ENCODE measurements around the gene RPAP3.
A peak's percentile ranks its signal among the peaks of the same experiment; 100 is the strongest.

Gene RPAP3

GRCh38 chr12:47718531-47718930 lies 12.7 kb upstream of the RPAP3 start:
- no peak for DNase-seq (ENCODE audit: low spot score)

GRCh38 chr12:47717443-47718193 lies 11.8 kb upstream of the RPAP3 start:
- peak; percentile 81 for DNase-seq (ENCODE audit: low spot score)

GRCh38 chr12:47717046-47717442 lies 11.2 kb upstream of the RPAP3 start:
- DNase-seq (ENCODE audit: low spot score) = no peak

GRCh38 chr12:47715877-47716548 lies 10.2 kb upstream of the RPAP3 start:
- DNase-seq (ENCODE audit: low spot score) = no peak

- peak; percentile 82 for DNase-seq (ENCODE audit: low spot score)
These were observed 9.6 kb upstream of the RPAP3 start for GRCh38 chr12:47715393-47715876.

- no peak for DNase-seq (ENCODE audit: low spot score)
These were observed 9.1 kb upstream of the RPAP3 start for GRCh38 chr12:47714826-47715386.

GRCh38 chr12:47712171-47712570 lies 6.3 kb upstream of the RPAP3 start:
- DNase-seq (ENCODE audit: low spot score) = no peak

GRCh38 chr12:47711448-47711847 lies 5.6 kb upstream of the RPAP3 start:
- no peak for DNase-seq (ENCODE audit: low spot score)

GRCh38 chr12:47710278-47710677 lies 4.4 kb upstream of the RPAP3 start:
- DNase-seq (ENCODE audit: low spot score) = no peak

- no peak for DNase-seq (ENCODE audit: low spot score)
These were observed 3.8 kb upstream of the RPAP3 start for GRCh38 chr12:47709671-47710070.

GRCh38 chr12:47709237-47709636 lies 3.4 kb upstream of the RPAP3 start:
- DNase-seq (ENCODE audit: low spot score) = no peak

GRCh38 chr12:47707905-47708543 lies 2.2 kb upstream of the RPAP3 start:
- no peak for DNase-seq (ENCODE audit: low spot score)

- DNase-seq (ENCODE audit: low spot score) = no peak
These were observed 1.5 kb upstream of the RPAP3 start for GRCh38 chr12:47707355-47707754.

GRCh38 chr12:47705229-47705565 lies 633 bp downstream of the RPAP3 start:
- no peak for DNase-seq (ENCODE audit: low spot score)

- DNase-seq (ENCODE audit: low spot score) = no peak
These were observed 1.1 kb downstream of the RPAP3 start for GRCh38 chr12:47704719-47705118.

GRCh38 chr12:47700263-47700662 lies 5.6 kb downstream of the RPAP3 start:
- DNase-seq (ENCODE audit: low spot score) = no peak

- DNase-seq (ENCODE audit: low spot score) = no peak
These were observed 7.2 kb downstream of the RPAP3 start for GRCh38 chr12:47698631-47699030.

- no peak for DNase-seq (ENCODE audit: low spot score)
These were observed 7.8 kb downstream of the RPAP3 start for GRCh38 chr12:47698055-47698454.

GRCh38 chr12:47689215-47689614 lies 16.6 kb downstream of the RPAP3 start:
- DNase-seq (ENCODE audit: low spot score) = no peak

- no peak for DNase-seq (ENCODE audit: low spot score)
These were observed 18.2 kb downstream of the RPAP3 start for GRCh38 chr12:47687636-47688035.

GRCh38 chr12:47686645-47687240 lies 19.1 kb downstream of the RPAP3 start:
- no peak for DNase-seq (ENCODE audit: low spot score)

GRCh38 chr12:47679785-47680184 lies 26.0 kb downstream of the RPAP3 start:
- no peak for DNase-seq (ENCODE audit: low spot score)
